ENCODE measurements around the gene HEATR5A.

GRCh38 chr14:31283578-31284252 lies 136.6 kb downstream of the HEATR5A start:
- TF ChIP-seq CTCF (IDR thresholded peaks at IDR 0.05) (no peak), POLR2A (IDR thresholded peaks at IDR 0.05) (no peak)

All from Peyer's patch (tissue), 4 donors.